AG08396 (cell line): Measurements from ENCODE around the gene CDK14.

Experiments
- DNase-seq: peaks from one replicate; pipeline ENCODE4 v3.0.0; 2012; ENCODE audit warnings: low spot score, mixed read lengths

The CDK14 gene

GRCh38 chr7:90957883-90958282, 361.8 kb downstream of the CDK14 start:
- DNase-seq: no peak

GRCh38 chr7:90958647-90959046, 362.5 kb downstream of the CDK14 start:
- DNase-seq: peak; percentile 8

- no peak for DNase-seq
Observed at GRCh38 chr7:90961037-90961725, 365.1 kb downstream of the CDK14 start.

- no peak for DNase-seq
Observed at GRCh38 chr7:90965211-90965610, 369.1 kb downstream of the CDK14 start.

- no peak for DNase-seq
Observed at GRCh38 chr7:90966346-90966745, 370.2 kb downstream of the CDK14 start.

- no peak for DNase-seq
Observed at GRCh38 chr7:90968871-90969270, 372.8 kb downstream of the CDK14 start.

DNA sequence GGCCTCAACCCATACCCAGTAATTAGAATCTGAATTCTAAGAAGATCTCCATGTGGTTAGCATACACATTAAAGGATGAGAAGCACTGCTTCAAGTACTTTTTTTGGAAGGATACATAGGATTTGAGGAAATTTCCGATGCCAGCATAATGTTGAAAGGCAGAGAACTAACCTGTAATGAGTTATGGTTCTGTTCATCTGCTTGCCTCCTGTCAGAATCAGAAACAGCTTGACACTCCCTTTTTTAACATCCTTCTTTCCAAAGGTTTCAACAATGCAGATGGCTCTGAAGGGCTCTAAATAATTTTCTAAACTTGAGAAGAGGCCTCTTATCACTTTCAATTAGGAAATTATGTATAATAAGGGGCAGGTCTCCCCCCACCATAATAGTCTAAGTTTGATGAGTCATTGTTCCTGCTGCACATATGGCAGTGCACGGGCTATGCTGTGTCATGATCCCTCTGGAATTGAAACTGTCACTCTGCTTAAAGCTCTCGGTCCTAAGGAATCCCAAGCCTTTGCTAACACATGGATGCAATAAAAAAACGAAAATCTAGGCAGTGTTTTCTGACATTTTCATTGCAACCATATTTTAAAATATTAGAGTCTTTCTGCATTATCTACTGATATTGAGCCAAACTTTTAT, 376.9 kb downstream of the CDK14 start:
- DNase-seq: no peak

- no peak for DNase-seq
Observed at GRCh38 chr7:90977056-90977455, 380.9 kb downstream of the CDK14 start.

DNA sequence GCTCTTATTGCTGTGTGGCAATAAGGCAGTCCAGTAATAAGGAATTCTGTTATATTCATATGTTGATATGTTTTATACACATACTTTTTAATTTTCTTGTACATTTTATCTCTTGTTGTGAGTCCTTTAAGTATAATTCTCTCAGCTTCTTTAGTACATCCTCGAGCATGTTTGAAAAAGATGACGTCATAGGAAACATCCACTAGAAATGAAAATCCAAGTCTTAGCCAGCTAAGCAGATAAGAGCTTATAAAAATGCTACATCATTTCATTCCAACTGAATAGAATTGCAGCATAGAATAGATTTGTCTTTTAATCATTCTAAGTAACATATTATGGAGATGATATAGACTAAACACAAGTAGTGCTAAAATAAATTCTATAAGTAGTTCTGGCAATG, 384.4 kb downstream of the CDK14 start:
- DNase-seq: no peak

GRCh38 chr7:90982228-90982627, 386.1 kb downstream of the CDK14 start:
- no peak for DNase-seq

DNA sequence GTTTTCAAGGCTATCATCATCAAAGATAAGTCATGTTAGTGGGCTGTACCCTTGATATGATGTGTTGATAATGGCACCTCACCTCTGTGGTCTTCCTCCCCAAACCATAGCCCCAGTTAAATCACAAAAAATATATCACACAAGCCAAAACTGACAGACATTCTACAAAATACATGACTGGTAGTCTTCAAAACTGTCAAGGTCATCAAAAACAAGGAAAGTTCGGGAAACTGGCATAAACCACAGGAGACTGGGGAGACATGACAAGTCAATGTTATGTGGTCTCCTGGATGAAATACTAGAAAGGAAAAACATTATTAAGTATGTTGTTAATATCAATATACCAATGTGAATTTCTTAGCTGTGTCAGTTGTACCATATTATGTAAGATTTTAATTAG, 388.6 kb downstream of the CDK14 start:
- no peak for DNase-seq

DNA sequence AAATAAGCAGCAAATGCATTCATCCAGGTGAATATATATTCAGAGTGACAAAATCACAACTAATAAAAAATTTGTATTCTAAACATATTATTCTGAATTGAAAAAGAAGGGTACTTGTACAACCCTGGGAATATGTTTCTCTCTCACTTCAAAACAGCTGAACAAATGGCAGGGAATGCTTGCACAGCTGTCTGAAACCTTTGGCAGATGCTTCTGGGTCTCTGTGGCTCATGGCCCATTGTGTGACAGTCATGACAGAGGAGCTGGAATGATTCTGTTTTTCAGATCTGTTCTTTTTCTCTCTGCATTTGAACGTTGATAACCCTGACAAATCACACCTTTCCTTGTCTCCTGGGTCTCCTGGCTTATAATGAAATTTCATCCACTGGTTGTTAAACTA, 392.4 kb downstream of the CDK14 start:
- DNase-seq: no peak

DNA sequence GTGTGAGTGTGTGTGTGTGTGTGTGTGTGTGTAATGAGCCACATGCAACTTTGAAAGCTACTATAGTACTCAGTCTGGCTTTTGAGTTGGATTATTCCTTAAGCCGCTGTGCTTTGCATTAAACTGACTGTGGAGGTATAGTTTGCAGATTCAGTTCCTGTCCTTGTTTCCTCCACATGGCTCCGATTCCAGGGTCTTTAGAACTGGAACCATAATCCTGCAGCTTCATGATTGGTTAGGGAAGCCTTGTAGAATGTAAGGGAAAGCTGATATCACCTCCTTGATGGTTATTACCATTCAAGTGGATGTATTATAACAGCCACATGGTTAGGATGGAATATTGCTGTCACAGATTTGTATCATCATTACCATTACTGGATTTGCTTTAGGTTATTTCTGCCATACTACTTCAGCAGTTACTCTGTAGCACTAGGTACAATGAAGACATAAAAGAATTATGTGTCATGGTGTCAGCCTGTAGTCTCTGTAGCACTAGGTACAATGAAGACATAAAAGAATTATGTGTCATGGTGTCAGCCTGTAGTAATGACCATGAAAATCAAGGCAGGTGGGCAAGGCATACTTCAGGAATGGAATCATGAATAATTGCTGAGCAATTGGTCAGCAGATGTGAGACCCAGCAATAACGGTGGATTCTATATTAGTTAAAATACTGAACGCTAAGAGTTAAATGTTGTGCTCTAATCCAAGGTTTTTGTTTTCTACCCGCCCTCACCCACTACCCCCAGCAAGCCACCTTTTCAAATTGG, 393.1 kb downstream of the CDK14 start:
- DNase-seq: no peak

- no peak for DNase-seq
Observed at GRCh38 chr7:90994121-90994520, 398.0 kb downstream of the CDK14 start.

DNA sequence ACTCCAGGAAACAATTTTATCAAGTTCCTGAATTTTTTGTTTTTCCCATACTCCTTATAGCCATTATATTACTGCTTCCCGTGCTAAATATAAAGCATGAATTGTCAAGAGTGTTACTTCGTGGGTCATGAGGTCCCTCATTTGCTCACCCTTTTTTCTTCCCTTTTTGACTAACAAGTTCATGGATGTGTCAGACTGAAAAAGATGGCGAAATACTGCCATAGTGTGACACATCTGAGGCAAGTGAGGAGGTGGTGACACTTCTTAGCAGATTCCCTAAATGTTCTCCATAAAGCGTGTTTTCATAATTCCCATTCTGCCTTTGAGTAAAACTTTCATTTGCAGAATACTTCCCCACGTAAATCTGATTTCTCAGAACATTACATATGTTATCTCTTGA, 398.5 kb downstream of the CDK14 start:
- DNase-seq: no peak

DNA sequence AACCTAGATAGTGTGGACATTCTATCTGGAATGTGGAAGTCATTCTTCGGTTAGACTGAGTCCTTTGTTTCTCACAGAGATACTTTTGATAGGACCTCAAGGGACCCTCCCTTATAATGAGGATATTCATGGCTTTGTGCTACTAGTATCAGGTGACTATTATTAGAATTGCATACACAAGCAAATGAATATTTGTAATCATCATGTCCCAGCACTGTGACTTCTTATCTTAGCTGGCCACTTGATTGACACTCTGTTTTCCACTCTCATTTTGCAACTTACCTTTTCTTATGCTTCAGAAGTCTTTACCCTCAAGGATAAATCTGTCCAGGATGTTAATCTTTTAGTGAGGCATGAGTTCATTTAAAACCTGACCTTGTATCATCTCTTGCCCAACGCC, 399.9 kb downstream of the CDK14 start:
- no peak for DNase-seq

- DNase-seq: no peak
Observed at GRCh38 chr7:90999989-91000979, 404.2 kb downstream of the CDK14 start.

DNA sequence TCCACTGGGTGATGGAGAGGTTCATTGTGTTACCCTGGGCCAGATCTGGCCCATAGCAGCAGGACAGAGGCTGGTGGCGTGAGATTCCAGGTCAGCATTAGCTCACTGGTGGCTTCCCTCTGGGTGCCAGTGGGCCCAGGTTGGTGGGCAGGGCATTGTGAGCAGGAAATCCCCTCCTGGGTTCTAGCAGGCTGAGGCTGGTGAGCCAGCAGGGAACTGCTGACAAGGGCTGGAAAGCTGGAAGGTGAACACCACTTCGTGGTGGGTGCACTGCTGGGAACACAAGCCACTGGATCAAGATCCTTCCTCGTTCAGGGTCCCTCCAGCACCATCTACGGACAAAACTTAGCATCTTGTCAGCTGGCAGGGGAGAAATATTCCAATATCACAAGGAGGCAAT, 408.9 kb downstream of the CDK14 start:
- no peak for DNase-seq

DNA sequence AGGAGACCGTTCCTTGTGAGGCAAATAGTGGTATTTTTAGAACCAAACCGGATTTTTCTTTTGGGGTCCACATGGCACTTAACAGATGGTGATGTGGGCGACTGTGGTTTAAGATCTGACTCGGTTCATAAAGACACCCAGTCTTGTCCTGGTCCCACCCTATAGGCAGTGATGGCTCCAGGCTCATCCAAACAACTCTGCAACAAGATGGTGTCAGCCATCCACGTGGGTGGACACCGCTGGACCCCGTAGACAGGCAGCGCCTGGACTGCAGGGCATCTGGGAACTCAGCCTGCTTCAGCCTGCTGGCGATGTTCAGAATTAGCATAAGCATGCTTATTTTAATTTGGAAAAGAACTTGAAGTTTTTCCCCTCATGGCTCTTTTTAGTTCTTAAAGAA, 409.7 kb downstream of the CDK14 start:
- no peak for DNase-seq

- DNase-seq: no peak
Observed at GRCh38 chr7:91007371-91007770, 411.2 kb downstream of the CDK14 start.

DNA sequence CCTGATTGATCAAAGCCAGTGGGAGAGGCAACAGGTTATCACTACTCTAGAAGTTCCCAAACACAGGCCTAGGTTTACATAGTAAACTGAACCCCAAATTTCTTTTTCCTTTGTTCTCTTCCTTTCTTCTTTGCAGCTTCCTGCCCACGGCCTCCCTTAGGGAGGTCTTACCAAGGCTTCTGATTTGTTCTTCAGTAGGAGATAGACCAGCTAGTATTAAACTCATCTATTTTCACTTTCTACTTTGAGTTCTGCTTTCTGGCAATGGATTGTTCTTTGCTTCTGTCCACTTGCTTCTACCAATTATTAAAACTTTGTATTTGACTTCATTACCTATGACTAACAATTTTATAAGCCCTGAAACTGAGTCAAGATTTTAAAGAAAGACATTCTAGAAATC, 417.0 kb downstream of the CDK14 start:
- no peak for DNase-seq
